HG02678 (cell line): ENCODE results near the gene CZIB.
"Not testable (repeated sequence)": the region's sequence is repeated elsewhere in the genome, so short reads cannot be mapped to it uniquely, and the experiment has no call there.

Experiments used
- ATAC-seq: cut with Tn5 transposase; IDR thresholded peaks from one replicate; pipeline ENCODE4 v1.9.1; 2021; ENCODE audit warnings: mild to moderate bottlenecking, moderate library complexity; ENCODE audit not compliant: unreplicated experiment

The CZIB gene

DNA sequence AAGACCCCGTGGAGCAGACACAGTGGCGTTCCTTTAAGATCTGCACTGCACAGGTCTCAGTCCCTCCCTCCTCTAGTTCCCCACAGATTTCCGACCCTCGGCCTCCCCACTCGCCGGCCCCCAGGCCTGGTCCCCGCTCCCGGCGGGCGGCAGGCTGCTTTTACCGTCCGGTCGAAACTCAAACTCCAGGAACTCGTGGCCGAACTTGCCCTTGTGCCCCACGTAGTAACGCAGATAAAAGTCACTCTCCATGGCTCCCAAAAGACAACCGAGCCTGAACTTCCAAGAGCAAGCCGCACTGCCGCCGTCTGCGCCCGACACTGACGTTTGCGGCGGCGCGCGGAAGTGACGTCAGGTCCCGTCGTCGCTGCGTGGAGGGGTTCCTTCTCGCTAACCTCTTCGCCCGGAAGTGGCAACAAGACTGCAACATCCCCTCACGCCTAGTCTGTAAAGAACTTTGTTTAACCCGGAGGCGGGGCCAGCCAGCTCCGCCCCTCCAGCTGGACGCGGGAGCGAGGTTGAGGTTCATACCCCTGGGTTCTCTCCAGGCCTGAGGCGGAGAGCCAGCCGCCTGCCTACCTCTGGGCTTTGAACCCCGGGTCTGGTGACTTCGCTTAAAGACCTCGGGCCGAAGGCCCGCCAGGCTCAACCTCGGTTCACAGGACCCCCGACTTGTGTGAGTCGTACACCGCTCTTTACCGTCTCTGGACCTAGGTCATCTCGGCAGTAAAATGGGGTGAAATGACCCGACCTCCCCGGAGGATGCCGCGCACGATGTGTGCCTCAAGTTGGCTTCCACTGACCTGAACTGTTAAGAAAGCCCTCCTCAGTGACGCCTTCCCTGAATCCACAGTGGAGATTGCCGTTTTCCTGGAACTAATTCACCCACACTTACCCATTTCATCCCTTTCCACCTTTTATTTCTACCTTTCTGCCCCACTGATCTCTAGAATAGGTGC lies 18.0 kb upstream of the CZIB start, which contains the start of gene MAGOH:
MAGOH (minus strand) TSS at position 322 of the 959 bp plus-strand sequence; CDS start at position 252, 70 bp downstream.
- peak; percentile 99 for ATAC-seq

DNA sequence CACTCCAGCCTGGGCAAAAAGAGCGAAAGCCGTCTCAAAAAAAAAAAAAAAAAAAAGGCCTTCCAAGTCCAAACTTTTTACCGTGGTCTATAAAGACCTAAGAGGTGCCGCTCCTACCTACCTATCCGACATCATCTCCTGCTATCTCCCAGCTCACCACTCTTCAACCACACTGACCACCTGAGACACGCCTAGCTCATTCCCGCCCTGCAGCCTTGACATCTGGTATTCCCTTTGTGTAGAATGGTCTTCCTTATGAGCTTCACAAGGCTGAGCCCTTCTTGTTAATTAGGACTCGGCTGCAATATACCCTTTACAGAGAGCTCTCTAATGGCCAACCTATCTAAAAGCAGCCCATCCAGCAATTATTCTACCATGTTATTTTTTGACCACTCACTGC lies 17.2 kb upstream of the CZIB start:
- ATAC-seq = no peak

DNA sequence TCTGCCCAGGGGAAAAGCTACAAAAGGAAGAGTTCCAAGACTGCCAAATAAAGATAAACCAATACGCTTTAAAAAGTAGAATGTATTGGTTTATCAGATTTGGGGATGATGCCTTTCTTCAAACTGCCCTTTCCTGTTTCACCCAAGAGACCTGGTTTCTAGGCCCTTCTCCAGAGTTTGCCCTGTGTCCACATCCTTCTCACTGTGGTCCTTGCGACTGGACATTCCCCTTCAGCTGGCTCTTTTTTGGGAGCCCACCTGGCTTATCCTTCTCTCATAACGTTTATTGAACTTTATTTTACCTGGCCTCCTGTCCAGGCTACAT lies 490 bp upstream of the CZIB start:
- no peak for ATAC-seq

DNA sequence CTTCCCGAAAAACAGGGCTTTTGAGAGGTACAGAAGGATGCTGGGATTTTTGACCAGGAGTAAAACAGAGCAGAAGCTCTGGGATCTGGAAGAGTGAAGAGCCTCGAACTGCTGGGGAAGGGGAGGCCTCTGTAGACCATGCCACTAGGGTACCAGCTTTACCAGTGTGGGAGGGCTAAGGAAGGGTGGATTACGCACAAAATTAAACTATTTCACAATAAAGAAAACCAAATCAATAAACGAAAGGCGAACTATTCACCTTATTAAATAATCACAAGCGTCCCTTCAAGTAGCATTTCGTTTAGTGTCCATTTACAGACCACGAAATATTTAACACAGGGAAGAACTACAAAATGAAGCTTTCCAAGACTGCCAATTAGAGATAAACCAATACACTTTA lies 723 bp downstream of the CZIB start:
- ATAC-seq = no peak

DNA sequence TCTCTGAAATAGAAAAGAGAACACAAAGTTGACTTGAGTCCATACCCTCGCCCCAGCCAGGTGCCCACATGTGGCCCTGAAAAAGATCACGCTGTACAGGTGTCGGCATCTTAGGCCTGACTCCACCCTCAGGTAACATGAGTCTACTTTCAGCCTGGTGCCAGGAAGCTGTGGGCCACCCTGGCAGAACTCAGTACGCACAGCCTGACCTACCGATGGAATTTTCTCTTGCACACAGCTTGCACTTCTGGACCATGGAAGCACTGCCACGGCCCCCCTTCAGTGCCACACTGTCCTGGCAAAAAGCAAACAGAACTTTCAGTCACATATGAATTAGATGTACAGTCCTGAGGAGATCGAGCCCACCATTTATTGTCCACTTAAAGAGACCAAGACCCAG lies 2.2 kb downstream of the CZIB start:
- ATAC-seq = no peak

DNA sequence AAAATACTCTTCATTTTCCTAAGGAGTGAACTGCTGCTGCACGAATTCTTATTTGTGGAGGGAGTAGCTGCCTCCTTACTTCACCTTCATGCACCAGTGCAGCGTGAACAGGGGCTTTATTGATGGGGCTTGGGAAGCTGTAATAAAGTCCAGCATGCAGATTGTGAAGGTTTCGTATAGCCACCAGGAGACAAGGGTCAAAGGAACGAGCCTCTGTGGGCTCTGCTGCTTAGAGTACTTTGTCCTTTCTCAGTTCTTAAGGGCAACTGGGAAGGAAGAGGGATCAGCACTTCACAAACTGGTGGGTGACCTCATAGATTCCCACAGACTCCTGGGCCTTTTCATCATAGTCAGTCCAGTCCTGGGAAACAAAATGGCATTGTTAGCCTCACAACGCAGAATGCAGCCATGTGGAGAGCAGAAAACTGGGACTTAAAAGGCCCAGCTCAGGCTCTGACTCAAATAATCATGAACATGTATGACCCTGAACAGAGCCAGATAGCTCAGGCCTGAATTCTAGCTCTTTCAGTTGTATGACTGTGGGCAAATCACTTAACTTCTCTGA lies 6.0 kb downstream of the CZIB start:
- ATAC-seq = no peak

DNA sequence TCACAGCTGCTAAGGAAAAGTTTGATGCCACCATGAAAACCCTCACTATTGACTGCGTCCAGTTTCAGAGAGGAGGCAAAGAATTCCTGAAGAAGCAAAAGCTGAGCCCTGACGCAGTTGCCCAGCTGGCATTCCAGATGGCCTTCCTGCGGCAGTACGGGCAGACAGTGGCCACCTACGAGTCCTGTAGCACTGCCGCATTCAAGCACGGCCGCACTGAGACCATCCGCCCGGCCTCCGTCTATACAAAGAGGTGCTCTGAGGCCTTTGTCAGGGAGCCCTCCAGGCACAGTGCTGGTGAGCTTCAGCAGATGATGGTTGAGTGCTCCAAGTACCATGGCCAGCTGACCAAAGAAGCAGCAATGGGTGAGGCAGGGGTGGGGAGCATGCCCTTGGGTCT lies 9.5 kb downstream of the CZIB start:
- no peak for ATAC-seq

DNA sequence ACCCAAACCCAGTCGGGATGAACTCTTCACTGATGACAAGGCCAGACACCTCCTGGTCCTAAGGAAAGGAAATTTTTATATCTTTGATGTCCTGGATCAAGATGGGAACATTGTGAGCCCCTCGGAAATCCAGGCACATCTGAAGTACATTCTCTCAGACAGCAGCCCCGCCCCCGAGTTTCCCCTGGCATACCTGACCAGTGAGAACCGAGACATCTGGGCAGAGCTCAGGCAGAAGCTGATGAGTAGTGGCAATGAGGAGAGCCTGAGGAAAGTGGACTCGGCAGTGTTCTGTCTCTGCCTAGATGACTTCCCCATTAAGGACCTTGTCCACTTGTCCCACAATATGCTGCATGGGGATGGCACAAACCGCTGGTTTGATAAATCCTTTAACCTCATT lies 10.1 kb downstream of the CZIB start:
- no peak for ATAC-seq

DNA sequence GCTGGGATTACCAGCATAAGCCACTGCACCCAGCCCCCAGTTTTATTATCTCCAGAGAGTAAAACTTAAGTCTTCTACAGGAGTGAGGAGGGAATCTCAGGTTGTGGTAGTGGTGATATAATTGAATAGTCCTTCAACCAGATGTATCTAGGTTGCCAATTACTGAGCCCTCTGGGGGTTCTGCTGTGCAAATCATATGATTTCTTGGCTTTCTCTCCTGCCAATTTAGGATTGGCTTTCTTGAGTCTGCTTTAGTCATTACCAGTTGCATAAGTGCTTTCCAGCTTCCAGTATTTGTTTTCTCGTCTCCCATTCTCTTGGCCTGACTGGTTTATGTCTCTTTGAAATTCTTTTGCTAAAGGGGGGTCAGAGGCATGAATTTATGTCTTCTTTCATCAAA lies 12.7 kb downstream of the CZIB start:
- no peak for ATAC-seq

DNA sequence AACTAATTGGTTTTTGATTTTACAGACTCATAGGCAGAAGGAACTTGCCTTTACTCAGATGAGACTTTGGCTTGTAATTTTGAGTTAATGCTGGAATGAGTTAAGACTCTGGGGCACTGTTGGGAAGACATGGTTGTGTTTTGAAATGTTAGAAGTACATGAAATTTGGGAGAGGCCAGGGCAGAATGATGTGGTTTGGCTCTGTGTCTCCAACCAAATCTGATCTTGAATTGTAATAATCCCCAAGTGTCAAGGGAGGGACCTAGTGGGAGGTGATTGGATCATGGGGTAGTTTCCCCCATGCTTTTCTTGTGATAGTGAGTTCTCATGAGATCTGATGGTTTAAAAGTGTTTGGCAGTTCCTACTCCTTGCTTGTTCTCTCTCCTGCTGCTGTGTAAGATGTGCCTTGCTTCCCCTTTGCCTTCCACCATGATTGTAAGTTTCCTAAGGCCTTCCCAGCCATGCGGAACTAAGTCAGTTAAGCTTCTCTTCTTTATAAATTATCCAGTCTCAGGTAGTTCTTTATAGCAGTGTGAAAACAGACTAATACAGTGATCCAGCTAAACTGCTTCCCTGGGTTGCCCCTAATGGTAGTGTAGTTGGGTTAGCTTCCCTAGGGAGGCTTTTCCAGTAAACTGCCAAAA lies 13.6 kb downstream of the CZIB start:
- ATAC-seq = no peak

DNA sequence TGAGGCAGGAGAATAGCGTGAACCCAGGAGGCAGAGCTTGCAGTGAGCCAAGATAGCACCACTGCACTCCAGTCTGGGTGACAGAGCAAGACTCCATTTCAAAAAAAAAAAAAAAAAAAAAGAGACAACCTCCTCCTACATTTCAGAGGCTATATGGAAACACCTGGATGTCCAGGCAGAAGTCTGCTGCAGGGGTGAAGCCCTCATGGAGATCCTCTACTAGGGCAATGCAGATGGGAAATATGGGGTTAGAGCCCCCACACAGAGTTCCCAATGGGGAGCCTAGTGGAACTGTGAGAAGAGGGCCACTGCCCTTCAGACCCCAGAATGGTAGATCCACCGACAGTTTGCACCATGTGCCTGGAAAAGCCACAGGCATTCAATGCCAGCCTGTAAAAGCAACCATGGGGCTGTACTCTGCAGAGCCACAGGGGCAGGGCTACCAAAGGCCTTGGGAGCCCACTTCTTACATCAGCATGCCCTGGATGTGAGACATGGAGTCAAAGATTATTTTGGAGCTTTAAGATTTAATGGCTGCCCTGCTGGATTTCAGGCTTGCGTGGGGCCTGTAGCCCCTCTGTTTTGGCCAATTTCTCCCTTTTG lies 14.2 kb downstream of the CZIB start:
- not testable (repeated sequence) for ATAC-seq

DNA sequence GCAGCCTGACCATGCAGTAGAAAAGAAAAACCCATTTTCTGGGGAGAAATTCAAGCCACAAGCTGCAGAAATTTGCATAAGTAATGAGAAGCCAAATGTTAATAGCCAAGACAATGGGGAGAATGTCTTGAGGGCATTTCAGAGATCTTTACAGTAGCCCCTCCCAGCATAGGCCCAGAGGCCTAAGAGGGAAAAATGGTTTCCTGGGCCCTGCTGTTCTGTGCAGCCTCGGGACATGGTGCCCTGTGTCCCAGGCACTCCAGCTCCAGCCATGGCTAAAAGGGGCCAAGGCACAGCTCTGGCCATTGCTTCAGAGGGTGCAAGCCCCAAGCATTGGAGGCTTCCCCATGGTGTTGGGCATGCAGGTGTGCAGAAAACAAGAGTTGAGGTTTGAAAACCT lies 14.9 kb downstream of the CZIB start:
- not testable (repeated sequence) for ATAC-seq

DNA sequence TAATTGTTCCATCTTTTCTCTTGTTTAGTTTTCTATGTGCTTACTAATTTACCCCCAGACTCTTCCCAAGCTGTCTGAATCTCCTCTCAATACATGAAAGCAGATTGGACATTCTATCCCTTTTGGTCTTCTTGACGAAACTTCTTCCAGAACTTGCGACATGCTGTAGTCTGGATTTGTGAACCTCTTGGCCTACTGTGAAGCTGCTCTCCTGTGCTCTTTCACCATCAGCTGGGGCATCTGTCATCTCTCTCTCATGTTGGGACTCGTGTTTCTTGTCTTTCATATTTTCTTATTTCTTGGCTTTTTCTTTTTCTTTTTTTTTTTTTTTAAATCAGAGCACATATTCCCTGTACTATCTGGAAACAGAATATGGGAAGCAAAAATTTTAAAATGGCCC lies 17.0 kb downstream of the CZIB start:
- ATAC-seq = no peak

DNA sequence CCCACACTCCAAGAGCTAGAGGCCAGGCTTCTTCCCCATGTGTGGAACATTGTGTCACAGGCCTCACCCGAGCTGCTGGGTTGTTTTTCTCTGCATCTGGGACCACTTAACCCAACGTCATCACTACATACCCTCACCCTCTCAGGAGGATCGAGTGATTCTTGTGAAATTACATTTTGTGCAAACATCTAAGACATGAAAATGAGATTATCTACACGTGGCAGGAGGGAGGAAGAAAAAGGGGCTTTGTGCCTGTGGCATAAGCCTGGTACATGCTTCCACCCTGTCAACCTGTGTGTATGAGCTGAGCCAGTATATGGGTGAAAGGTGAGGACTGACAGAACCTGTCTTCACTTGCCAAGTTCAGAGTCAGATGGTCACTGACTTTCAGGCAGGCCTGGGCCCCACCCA lies 22.2 kb downstream of the CZIB start:
- ATAC-seq = no peak

DNA sequence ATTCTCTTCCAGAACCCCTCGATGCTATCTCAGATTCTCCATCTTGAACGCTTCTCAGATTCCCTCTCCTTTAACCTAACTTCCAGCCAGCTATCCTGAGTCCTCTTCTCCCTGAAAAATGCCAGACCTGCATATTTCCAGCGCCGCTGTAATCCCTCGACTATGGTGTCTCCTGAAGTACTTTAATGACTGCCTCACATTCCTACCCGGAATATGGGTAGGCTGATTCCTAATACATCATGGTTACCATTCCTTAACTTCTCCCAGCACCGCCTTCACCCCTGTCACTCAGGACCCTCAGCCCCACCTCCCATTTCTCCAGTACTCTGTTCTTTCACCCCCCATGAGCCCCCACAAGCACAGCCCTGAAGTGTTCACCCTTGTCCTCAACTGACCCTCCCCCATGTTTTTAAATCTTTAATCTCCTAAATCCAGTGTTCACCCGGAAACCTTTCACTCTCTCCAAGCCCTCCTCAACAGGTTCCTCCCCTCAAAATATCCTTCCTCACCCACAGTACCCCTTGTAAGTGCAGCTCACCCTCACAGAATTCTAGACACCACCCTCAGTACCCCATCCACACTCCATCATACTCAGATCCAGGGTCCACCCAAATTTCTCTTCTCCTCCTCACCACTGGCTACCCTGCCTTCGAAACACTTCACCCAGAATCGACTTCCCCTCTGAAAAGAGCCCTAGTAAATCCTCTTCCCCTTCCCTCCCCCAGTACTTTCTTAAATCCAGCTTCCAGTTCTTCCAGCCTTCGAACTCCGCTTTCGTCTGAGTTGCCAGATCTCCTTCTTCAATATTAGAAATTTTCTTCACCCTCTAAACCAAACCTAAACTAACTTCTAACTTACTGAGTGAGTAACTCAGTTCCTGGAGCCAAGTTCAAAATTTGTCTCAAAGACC lies 22.9 kb downstream of the CZIB start:
- no peak for ATAC-seq

DNA sequence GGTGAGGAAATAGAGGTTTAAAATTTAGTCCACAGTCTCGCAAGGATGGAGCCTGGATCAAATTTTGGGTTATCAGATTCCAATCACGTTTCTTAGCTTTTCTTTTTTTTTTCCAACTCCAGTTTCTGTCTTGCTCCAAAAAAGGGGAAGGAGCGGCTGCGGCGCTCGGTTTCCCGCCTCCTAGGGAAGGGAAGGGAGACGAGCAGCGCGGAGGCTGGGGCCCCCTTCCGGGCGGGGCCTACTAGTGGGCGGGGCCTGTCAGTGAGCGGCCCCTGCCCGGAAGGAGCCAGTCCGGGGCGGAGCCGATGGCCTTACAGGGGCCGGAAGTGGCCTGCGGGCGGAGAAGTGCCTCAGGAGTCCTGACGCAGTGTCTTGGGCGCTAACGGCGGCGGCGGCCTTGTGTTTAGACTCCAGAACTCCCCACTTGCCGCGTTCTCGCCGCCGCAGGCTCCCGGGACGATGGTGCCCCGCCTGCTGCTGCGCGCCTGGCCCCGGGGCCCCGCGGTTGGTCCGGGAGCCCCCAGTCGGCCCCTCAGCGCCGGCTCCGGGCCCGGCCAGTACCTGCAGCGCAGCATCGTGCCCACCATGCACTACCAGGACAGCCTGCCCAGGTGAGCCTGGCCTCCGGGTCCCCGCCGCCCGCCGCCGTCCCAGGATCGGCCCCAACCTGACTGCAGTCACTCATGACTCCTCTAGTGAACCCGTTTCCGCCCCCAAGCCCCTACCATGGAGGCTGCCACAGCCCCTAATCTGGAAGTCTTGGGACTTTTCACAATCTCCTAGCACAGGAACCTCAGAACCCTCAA lies 23.7 kb downstream of the CZIB start, which contains the start of gene CPT2:
CPT2 (plus strand) TSS at position 340 of the 806 bp plus-strand sequence; CDS start at position 460, 120 bp downstream.
- ATAC-seq = peak; percentile 98

DNA sequence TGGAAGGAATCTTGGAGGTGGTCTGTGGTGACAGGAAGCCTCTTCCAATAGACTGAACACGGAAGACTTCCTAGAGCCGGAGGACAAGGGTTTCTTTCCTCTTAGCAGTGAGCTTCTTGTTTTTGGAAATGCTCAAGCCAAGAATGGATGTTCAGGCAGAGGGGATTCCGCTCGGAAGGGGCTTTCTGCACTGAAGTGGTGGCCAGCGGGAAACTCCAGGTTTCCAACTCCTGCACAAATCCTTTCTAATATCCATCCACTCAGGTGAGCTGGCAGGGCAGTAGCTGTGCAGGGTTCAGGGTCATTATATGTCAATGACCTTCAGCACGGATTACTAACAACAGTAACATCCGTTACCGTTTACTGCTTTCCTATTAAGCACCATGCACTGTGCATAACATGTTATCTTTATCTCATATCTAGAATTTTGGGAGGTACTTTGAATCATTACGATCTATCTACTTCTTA lies 24.4 kb downstream of the CZIB start:
- ATAC-seq = peak; percentile 15

DNA sequence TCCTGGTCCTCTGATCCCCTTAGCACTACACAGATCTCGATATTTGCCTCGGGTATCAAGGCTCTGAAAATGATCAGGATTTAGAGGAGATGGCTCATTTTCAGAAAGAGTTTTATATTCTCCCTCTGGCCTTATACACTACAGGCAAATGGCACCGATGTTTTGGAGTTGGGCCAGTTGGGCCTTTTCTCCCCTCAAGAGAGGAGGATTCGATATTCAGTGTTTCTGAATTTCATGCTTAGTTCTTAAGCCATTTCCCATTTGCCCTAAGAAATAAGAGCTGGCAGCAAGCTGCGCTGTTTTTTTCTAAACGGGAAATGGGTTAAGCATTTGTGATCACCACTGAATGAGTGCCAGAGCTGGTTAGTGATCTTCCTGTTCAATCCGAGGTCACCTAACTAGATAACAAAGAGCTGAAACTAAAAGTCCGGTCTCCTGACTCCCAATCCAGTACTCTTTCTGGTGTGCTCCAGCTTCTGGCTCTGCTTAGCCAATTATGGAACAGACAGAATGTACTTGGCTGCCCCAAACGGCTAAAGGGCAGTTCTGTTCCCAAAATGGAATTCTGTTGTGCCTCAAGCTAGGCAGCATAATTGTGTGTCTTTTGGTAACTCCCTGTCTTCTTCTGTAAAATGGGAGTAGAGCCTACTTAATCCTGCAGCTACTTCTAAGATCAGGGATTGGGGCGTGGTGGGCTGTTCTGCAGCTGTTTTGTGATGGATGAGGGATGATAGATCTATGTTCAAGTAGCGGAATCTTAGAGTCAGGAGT lies 25.0 kb downstream of the CZIB start:
- ATAC-seq = no peak

DNA sequence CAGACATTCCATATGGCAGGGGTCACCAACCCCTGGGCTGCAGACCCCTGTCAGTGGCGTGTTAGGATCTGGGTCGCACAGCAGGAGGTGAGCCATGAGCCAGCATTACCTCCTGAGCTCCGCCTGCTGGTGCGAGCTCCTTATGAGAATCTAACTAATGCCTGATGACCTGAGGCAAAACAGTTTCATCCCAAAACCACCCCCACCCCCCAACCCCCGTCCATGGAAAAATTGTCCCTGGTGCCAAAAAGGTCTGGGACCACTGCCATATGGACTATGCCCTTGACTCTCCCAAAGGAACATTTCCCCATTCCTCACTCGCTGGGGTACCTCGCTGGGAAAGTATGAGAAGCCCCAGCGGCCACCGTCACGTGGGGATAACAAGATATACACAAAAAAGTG lies 30.2 kb downstream of the CZIB start:
- ATAC-seq = no peak
